T-helper 2 cell treated with Interferon-gamma antibody and Interleukin-4, amounts not matched to agents 5 μg/mL and 100 μg/mL, for 36 hours (primary cell): ENCODE measurements around the gene KRTAP25-1.

ENCODE experiments used
- DNase-seq: peaks from one replicate; pipeline ENCODE4 v3.0.0; 2021; ENCODE audit warnings: low spot score
- H3K27ac Mint-ChIP-seq: one replicate; pipeline ENCODE4 v1.8.0; 2021; ENCODE audit warnings: mild to moderate bottlenecking, mixed read lengths
- H3K27me3 Mint-ChIP-seq: one replicate; pipeline ENCODE4 v1.8.0; 2021; ENCODE audit warnings: low read depth, mixed read lengths
- H3K36me3 Mint-ChIP-seq: one replicate; pipeline ENCODE4 v1.8.0; 2021; ENCODE audit warnings: low read depth, mixed read lengths
- H3K4me1 Mint-ChIP-seq: one replicate; pipeline ENCODE4 v1.8.0; 2021; ENCODE audit warnings: low read depth, mixed read lengths
- H3K4me3 Mint-ChIP-seq: one replicate; pipeline ENCODE4 v1.8.0; 2022; ENCODE audit warnings: mild to moderate bottlenecking, moderate library complexity, mixed read lengths
- H3K9me3 Mint-ChIP-seq: one replicate; pipeline ENCODE4 v1.8.0; 2021; ENCODE audit warnings: mixed read lengths

The KRTAP25-1 gene

GRCh38 chr21:30289215-30289614 is at the start of gene KRTAP25-1:
KRTAP25-1 (minus strand) TSS chr21:30289514; CDS start chr21:30289490, 24 bp downstream.
- H3K27me3 Mint-ChIP-seq = no peaks in the 10 kb centered on the region
- H3K27ac Mint-ChIP-seq = no peak within 1 kb of the TSS
- no peak within 1 kb of the TSS for H3K4me3 Mint-ChIP-seq
- no peaks in the 10 kb centered on the region for H3K9me3 Mint-ChIP-seq
- DNase-seq = no peak
- no peaks in the 10 kb centered on the region for H3K36me3 Mint-ChIP-seq
- no peaks in the 10 kb centered on the region for H3K4me1 Mint-ChIP-seq

DNA sequence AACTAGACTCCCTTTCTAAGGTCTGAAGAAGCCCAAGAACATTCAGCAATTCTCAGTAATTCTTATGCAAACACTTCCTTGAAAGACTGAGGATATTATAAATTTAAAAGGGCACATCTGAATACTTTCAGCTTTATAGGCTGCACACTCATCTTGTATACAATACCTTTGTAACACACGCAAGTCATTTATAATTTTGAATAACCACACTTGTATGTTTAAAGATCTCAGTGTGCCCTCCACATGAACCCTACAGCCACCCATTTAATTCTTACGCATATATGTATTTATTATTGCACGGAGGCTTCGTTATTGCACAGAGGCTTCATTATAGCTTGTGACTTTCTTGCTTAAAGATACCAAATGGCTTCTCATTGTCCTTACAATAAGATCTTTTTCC is 49.4 kb upstream of the KRTAP25-1 start:
- Mint-ChIP-seq H3K4me3 (no peak overlapping the region), H3K36me3 (no peaks in the 10 kb centered on the region), H3K27ac (no peak overlapping the region), H3K27me3 (no peaks in the 10 kb centered on the region), H3K4me1 (no peaks in the 10 kb centered on the region), H3K9me3 (no peaks in the 10 kb centered on the region)
- no peak for DNase-seq

- DNase-seq = no peak
- Mint-ChIP-seq H3K27me3 (no peaks in the 10 kb centered on the region), H3K9me3 (no peaks in the 10 kb centered on the region), H3K4me3 (no peak overlapping the region), H3K36me3 (no peaks in the 10 kb centered on the region), H3K4me1 (no peaks in the 10 kb centered on the region), H3K27ac (no peak overlapping the region)
These were observed 48.5 kb upstream of the KRTAP25-1 start for GRCh38 chr21:30337772-30338171.

DNA sequence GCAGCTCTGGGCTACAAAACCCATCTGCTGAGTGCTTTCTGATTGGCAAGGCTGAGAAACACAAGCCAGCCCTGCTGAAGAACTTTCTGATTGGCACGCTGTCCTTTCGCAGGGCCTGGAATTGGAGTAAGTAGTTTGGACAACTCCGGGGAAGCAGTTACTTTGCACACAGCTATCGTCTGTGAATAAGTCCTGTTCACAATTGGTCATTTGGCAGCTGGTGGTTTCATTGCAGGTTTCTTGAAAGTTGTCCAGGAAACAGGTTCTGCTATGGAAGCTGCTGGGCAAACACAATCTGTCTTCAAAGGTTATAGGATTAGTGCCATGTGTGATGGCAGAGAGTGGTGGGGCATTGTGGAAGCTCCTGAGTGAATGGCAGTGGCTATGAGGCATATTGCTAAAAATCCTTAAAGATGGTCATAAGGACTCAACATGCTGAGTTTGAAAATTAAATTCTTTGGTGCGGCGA is 48.0 kb upstream of the KRTAP25-1 start, which contains the start of gene KRTAP27-1:
Gene KRTAP27-1, minus strand, starts transcription at position 419 of the 469 bp plus-strand sequence. Its CDS starts 26 bp downstream, at position 393.
- Mint-ChIP-seq H3K36me3 (no peaks in the 10 kb centered on the region), H3K27me3 (no peaks in the 10 kb centered on the region), H3K4me1 (no peaks in the 10 kb centered on the region), H3K27ac (no peak within 1 kb of the TSS), H3K9me3 (no peaks in the 10 kb centered on the region), H3K4me3 (no peak within 1 kb of the TSS)
- DNase-seq = no peak

DNA sequence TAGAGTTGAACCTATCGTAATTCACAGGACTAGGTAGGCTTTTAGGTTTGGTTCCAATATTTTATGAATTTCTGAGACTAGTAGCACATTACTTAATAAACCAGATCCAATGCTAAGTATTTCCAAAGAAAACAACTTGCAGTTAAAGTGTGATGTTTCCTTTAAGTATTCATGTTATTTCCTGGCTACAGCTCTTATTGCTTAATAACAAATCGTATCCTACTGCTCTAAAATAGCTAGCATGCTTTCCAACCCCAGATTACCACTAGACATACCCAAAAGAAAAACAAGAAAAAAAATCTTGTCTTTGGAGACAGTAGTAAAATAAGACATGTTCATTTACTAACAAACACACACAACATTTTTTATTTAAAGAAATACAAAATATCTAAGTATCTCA is 47.3 kb upstream of the KRTAP25-1 start:
- no peak overlapping the region for H3K4me3 Mint-ChIP-seq
- DNase-seq = no peak

GRCh38 chr21:30333736-30334135 is 44.4 kb upstream of the KRTAP25-1 start:
- Mint-ChIP-seq H3K4me1 (no peaks in the 10 kb centered on the region), H3K36me3 (no peaks in the 10 kb centered on the region), H3K27me3 (no peaks in the 10 kb centered on the region), H3K4me3 (no peak overlapping the region), H3K9me3 (no peaks in the 10 kb centered on the region), H3K27ac (no peak overlapping the region)
- no peak for DNase-seq

More for the DNA sequence above, 47.3 kb upstream of the KRTAP25-1 start:
- no peaks in the 10 kb centered on the region for H3K27me3 Mint-ChIP-seq
- H3K36me3 Mint-ChIP-seq = no peaks in the 10 kb centered on the region
- no peaks in the 10 kb centered on the region for H3K9me3 Mint-ChIP-seq
- no peaks in the 10 kb centered on the region for H3K4me1 Mint-ChIP-seq
- H3K27ac Mint-ChIP-seq = no peak overlapping the region

DNA sequence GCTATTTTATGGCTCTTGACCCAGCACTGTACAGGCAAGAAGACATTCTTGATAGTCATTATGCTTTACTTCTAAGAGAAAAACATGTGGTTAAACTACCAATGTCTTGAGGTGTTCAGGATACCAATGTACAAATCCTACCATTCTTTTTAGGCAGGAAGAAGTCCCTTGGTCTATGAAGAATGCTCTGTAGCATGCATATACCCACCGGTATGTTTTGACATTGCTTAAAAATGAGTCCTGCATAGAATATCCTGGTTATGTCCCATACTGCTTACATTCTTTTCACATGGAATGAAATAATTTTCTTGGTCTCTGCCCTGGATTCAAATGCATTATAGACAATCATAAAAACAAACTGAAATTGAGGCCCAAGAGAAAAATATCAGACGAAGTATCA is 43.4 kb upstream of the KRTAP25-1 start:
- no peak overlapping the region for H3K4me3 Mint-ChIP-seq
- H3K4me1 Mint-ChIP-seq = no peaks in the 10 kb centered on the region
- no peaks in the 10 kb centered on the region for H3K9me3 Mint-ChIP-seq
- H3K27me3 Mint-ChIP-seq = no peaks in the 10 kb centered on the region
- H3K36me3 Mint-ChIP-seq = no peaks in the 10 kb centered on the region
- H3K27ac Mint-ChIP-seq = no peak overlapping the region
- no peak for DNase-seq

- Mint-ChIP-seq H3K36me3 (no peaks in the 10 kb centered on the region), H3K27ac (no peak overlapping the region), H3K27me3 (no peaks in the 10 kb centered on the region), H3K4me3 (no peak overlapping the region), H3K4me1 (no peaks in the 10 kb centered on the region), H3K9me3 (peaks cover 3% of the 10 kb centered on the region)
- DNase-seq = no peak
These were observed 40.0 kb upstream of the KRTAP25-1 start for GRCh38 chr21:30329203-30329875.

- Mint-ChIP-seq H3K36me3 (no peaks in the 10 kb centered on the region), H3K27me3 (no peaks in the 10 kb centered on the region), H3K27ac (no peak overlapping the region), H3K9me3 (peaks cover 3% of the 10 kb centered on the region), H3K4me3 (no peak overlapping the region), H3K4me1 (no peaks in the 10 kb centered on the region)
- no peak for DNase-seq
These were observed 37.1 kb upstream of the KRTAP25-1 start for GRCh38 chr21:30326390-30326789.

- H3K27ac Mint-ChIP-seq = no peak within 1 kb of the TSS
These were observed 30.9 kb upstream of the KRTAP25-1 start, which contains the start of gene KRTAP26-1 for GRCh38 chr21:30320215-30320614. KRTAP26-1 (minus strand) TSS chr21:30320315; CDS start chr21:30320035, 280 bp downstream.

DNA sequence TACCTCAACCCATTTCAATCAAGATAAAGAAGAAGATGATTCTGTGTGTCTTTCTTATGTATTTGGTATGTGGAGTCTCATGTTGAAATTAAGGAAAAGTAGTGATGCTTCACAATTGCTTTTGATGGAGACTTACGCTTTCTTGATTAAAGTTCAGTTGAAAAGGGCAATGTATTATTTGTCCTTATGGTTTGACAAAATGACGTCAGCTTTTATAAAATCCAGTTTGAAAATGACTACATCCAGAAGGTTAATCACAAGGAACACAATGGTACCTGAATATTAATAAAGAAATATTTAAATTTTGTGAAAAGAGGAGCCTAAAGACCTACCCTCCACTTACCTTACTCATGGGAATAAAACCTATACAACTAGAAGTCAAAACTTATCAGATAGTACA is 26.4 kb upstream of the KRTAP25-1 start:
- H3K27ac Mint-ChIP-seq = no peak overlapping the region
- H3K36me3 Mint-ChIP-seq = no peaks in the 10 kb centered on the region

More at GRCh38 chr21:30320215-30320614, 30.9 kb upstream of the KRTAP25-1 start, which contains the start of gene KRTAP26-1:
- no peak for DNase-seq
- Mint-ChIP-seq H3K36me3 (no peaks in the 10 kb centered on the region), H3K4me1 (no peaks in the 10 kb centered on the region), H3K27me3 (no peaks in the 10 kb centered on the region), H3K4me3 (no peak within 1 kb of the TSS), H3K9me3 (no peaks in the 10 kb centered on the region)

DNA sequence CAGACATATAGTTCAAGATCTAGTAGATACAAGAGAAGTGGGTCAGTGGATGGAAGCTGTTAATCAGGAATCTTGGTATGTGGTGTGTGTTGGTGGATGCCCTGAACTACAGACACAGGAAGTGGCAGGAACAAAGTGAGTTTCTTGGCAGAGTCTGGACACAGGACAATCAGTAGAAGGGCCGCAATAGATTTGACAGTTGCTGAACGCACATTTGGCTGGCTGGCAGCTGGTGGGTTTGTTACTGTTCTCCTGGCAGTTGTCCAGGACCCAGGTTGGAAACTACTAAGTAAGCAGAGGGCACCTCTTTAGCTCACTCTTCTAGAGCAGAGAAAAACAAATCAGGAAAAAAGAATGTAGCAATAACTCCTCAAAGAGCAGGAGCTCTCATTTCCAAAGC is 17.6 kb upstream of the KRTAP25-1 start:
- no peaks in the 10 kb centered on the region for H3K4me1 Mint-ChIP-seq
- no peaks in the 10 kb centered on the region for H3K9me3 Mint-ChIP-seq
- no peak overlapping the region for H3K4me3 Mint-ChIP-seq
- no peak for DNase-seq
- no peaks in the 10 kb centered on the region for H3K36me3 Mint-ChIP-seq
- H3K27ac Mint-ChIP-seq = no peak overlapping the region
- H3K27me3 Mint-ChIP-seq = no peaks in the 10 kb centered on the region

More for the DNA sequence above, 26.4 kb upstream of the KRTAP25-1 start:
- Mint-ChIP-seq H3K9me3 (no peaks in the 10 kb centered on the region), H3K27me3 (no peaks in the 10 kb centered on the region), H3K4me1 (no peaks in the 10 kb centered on the region), H3K4me3 (no peak overlapping the region)
- DNase-seq = no peak

DNA sequence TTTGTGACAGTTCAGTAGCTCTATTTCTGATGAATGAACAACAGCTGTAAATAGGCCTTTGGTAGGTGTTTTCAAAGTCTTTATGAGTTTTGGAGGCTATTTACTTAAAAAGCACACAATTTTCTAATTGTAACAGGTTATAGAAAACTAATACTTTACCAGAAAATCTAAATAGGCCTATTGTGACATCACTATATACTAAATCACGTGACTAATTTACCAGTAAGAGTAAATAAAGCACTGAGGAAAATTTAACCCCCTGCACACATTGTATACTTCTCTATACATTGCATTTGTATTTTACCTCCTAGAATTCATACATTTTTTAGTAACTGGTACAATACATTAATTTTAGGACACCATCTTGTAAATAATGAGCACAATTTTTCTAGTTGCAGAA is 15.8 kb upstream of the KRTAP25-1 start:
- H3K4me3 Mint-ChIP-seq = no peak overlapping the region

DNA sequence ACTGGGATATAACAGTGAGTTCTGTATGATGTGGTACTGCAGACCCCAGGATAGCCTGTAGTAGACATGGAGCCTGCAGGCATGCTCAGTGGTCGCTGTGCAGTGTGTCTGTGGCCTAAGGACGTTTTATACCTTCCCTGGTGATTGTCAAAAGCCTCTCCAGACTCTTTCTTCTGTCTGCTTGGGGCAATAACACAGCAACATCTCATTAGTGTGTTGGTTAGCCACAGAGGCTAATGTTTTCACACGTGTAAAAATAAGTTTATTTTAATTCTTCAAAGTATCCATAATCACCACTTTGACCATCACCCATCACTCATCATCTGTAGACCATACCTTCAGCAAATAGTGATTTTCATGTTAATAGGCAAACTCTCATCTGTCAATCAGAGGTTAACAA is 6.5 kb downstream of the KRTAP25-1 start, which contains the start of gene KRTAP24-1:
Gene KRTAP24-1, minus strand, starts transcription at position 101 of the 400 bp plus-strand sequence. Its CDS starts 18 bp downstream, at position 83.
- H3K4me3 Mint-ChIP-seq = no peak within 1 kb of the TSS
- no peaks in the 10 kb centered on the region for H3K27me3 Mint-ChIP-seq
- no peaks in the 10 kb centered on the region for H3K36me3 Mint-ChIP-seq
- H3K9me3 Mint-ChIP-seq = no peaks in the 10 kb centered on the region
- no peaks in the 10 kb centered on the region for H3K4me1 Mint-ChIP-seq
- no peak for DNase-seq
- no peak within 1 kb of the TSS for H3K27ac Mint-ChIP-seq

More for the DNA sequence above, 15.8 kb upstream of the KRTAP25-1 start:
- Mint-ChIP-seq H3K27ac (no peak overlapping the region), H3K4me1 (no peaks in the 10 kb centered on the region), H3K9me3 (no peaks in the 10 kb centered on the region), H3K27me3 (no peaks in the 10 kb centered on the region), H3K36me3 (no peaks in the 10 kb centered on the region)
- no peak for DNase-seq
